HG03280 (cell line): ENCODE data around the gene GPAT2.
"Not testable (repeated sequence)": the region's sequence is repeated elsewhere in the genome, so short reads cannot be mapped to it uniquely, and the experiment has no call there.

Source experiments
- ATAC-seq: cut with Tn5 transposase; IDR thresholded peaks from one replicate; pipeline ENCODE4 v1.9.1; 2021; ENCODE audit warnings: mild to moderate bottlenecking, moderate library complexity; ENCODE audit not compliant: unreplicated experiment

The GPAT2 gene, protein sequence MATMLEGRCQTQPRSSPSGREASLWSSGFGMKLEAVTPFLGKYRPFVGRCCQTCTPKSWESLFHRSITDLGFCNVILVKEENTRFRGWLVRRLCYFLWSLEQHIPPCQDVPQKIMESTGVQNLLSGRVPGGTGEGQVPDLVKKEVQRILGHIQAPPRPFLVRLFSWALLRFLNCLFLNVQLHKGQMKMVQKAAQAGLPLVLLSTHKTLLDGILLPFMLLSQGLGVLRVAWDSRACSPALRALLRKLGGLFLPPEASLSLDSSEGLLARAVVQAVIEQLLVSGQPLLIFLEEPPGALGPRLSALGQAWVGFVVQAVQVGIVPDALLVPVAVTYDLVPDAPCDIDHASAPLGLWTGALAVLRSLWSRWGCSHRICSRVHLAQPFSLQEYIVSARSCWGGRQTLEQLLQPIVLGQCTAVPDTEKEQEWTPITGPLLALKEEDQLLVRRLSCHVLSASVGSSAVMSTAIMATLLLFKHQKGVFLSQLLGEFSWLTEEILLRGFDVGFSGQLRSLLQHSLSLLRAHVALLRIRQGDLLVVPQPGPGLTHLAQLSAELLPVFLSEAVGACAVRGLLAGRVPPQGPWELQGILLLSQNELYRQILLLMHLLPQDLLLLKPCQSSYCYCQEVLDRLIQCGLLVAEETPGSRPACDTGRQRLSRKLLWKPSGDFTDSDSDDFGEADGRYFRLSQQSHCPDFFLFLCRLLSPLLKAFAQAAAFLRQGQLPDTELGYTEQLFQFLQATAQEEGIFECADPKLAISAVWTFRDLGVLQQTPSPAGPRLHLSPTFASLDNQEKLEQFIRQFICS

GRCh38 chr2:96034792-96035191, at the start of gene GPAT2:
Gene GPAT2, minus strand, starts transcription at chr2:96034916. Its CDS starts 2,557 bp downstream, at chr2:96032359.
- ATAC-seq: not testable (repeated sequence)

- ATAC-seq: no peak
Measured at GRCh38 chr2:96083989-96084857, 49.5 kb upstream of the GPAT2 start.

DNA sequence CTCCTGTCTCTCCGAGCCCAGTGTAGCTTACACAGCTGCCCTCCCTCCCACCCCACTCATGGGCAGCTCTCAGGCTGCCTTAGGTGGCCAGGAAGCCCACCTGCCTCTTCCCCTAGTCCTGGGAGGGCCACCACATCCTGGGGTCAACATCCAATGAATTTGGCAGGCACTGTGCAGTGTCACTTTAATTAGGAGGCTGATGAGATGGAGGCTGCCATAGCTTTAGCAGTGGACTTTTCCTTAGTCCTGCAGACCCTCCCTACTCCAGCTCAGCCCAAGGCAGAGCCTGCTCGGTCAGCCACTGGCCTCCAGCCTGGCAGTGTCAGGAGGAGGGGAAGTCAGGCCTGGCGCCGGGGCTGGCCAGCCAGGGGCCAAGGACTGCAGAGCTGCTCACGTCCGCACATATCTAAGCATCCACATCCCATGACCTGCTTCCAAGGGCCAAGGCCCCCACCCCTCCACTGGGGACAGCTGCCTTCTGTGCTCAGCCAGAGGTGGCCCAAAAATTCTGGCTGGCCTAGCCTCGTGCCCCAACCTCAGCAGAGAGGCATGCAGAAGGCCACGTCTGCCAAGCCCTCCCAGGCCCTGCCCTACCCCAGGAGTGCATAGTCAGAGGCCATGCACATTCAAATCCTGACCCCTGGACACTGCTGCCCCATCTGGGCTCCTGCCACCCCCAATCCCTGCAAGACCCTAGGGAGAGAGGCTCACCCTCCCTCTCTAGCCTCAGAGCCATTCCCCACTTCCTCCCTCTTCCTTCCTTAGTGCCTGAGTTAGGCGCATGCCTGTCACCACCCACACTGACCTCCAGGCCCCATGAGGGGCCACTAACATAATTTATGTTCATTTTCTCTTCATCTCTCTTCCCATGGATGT, 48.6 kb upstream of the GPAT2 start:
- ATAC-seq: no peak

DNA sequence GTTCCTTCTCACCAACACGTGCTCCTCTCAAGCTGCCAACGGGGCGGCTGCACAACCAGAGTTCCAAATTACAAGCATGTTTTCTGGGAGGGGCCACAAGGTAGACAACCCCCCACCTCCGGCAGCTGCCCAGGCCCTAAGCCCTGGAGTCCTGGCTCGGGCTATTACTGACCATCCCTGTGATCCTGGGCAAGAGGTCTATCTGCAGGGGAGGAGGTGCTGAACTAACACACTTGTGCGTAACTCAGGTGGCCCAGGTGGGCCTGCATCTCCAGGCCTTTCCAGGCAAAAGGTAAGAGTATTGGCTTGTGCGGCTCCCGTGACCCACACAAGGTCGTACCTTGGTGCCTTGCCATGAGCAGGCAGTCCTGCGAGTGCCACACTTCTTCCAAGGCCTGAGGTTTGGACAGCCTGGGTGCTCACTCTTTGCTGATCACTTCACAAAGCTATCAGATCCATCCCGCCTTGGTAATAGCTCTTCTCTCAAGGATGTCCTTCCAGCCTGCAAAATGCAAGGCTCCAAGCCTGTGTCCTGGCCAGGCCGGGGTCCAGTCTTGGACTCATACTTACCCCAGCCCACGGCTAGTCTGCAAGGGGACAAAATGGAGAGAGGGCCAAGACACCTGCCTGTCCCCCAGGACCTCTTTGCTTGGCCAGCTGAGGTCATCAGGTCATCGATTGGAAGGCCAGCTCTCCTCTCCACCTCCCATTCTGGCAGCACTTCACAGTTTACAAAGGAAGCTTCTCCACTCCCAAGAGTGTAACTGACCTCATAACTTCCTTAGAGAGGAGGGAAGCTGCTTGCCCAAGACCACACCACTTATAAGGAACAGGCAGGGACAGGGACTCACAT, 47.7 kb upstream of the GPAT2 start:
- no peak for ATAC-seq

GRCh38 chr2:96081042-96081441, 46.3 kb upstream of the GPAT2 start:
- ATAC-seq: no peak

DNA sequence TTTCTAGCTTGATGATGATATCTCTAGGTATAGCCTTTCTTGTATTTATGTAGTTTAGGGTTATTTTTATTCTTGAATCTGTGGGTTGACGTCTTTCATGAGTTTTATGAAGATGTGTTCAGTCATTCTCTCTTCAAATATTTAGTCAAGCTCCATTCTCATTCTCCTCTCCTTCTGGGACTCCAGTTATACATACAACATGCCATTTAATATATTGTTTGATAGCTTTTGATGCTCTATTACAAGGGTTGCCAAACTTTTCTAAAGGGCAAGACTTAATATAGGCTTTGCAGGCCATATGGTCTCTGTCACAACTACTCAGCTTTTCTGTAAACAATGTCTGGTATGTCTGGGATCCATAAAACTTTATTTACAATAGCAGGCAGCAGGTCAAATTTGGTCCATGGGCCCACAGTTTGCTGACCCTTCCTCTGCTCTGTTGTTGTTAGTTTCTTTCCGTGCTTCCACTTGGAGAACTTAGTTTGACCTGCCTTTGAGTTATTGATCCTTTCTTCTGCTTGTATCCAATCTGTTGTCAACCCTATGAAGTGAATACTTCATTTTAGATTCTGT, 40.6 kb upstream of the GPAT2 start:
- ATAC-seq: no peak

- ATAC-seq: no peak
Measured at GRCh38 chr2:96074156-96074555, 39.4 kb upstream of the GPAT2 start.

- ATAC-seq: no peak
Measured at GRCh38 chr2:96073170-96073775, 38.6 kb upstream of the GPAT2 start.

DNA sequence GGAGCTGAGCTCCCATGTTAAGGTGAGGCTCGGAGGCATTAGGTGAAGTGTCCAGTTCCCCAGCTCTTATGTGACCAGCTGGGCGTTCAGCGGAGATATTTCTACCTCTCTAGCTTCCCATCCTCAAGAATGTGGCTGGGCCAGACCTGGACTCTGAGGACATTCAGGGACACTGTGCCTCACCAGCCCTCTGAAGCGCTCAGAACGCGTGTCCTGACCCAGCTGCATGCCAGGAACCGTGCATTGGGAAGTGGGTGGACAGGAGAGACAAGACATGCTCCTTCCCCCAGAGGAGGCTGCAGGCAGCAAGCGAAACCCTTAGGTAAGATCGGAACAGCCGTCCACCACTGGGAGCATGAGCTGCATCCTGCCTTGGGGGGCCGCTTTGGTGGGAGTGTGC, 38.0 kb upstream of the GPAT2 start:
- no peak for ATAC-seq

DNA sequence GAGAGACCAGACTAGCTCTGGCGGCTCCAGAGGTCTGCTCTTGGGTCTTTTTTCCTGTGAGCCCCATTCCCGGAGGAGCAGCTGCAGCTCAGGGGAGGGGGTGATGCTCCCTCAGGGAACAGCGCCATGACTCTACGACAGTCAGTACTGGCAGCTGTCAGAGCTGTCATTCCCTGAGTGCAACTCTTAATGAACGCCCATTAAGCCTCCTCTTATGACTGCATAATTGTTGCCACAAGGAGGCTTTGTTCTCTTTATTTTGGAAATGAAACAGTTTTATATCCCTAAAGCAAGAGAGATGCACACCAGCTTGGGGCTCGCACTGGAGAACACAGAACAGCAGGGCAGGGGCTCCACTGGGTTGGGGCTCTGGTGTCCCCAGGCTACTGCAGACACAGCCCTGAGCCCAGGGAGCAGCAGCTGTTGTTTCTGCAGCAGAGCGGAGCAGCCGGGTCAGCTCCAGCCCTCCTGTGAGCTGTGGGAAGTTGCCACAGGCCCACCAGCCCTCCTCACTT, 37.3 kb upstream of the GPAT2 start:
- ATAC-seq: not testable (repeated sequence)

- not testable (repeated sequence) for ATAC-seq
Measured at GRCh38 chr2:96071087-96071976, 36.6 kb upstream of the GPAT2 start.

DNA sequence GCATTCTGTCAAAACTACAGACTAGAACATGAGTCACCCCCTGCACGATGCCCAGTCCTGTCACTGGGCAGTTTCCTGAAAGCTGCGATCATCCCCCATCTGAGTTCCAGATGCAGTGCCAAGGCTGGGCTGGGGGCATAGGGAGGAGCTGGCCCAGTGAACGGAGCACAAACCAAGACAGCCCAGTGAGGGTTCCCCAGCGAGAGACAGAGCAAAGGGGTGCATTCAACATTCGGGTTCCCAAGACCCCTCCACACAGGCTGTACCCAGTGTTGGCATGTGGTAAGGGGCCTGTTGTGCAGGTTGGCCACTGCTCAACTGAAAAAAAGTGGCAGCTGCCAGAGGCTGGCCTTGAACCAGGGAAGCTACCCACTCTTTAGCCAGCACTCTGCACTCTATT, 35.6 kb upstream of the GPAT2 start:
- ATAC-seq: not testable (repeated sequence)

GRCh38 chr2:96069878-96070277, 35.2 kb upstream of the GPAT2 start:
- ATAC-seq: not testable (repeated sequence)

DNA sequence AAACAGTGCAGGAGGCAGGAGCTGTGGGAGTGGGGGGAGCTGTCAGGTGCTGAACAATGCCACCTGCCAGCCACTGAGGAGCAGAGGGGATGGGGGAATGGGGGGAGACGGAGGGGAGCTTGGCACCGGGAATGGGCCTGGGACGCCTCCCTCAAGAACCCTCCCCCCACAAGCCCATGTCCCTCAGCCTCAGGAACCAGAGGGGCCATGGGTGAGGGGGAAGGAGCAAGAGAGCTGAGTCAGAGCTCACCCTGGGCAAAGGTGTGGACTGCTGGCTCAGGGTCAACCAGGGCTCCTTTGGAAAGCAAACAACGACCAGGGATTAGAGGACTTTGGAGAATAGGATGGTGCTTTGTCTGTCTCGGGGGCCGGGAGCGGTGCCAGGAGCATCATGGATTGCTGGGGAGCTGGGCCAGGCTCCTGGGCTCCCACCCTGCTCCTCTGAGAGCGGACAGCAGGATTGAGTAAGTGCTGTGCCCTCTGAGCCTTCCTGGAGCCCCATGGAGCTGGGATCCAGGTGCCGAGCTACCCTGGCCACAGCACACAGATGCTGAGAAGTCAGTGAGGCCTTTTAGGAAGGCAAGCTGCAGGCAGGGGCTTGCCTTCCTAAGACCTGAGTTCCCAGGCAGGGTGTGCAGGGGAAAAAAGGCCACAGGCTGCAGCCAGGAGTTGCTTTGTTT, 33.3 kb upstream of the GPAT2 start:
- not testable (repeated sequence) for ATAC-seq

- ATAC-seq: not testable (repeated sequence)
Measured at GRCh38 chr2:96067098-96067660, 32.5 kb upstream of the GPAT2 start.

DNA sequence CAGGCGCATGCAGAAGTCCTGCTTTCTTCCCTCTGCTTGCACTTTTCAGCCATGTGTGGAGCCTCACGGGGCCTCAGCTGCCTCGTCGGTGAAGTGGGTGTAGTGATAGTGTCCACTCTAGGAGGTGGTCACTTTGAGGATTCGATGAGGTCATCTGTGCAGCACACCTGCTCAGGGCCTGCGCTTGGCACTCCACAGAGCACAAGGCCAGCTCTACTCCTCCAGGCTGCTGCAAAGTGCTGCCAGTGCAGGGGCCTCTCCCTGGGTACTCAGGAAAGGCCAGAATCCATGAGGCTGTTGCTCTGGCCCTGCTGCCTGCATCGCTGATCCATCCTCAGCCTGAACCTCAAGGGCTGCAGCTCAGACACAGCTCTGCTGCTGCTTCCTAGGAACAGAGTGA, 31.8 kb upstream of the GPAT2 start:
- not testable (repeated sequence) for ATAC-seq
